Neural cell (in vitro differentiated cells): ENCODE data around the gene WDR37. TPM values are rescaled to one million over a fixed set of nuclear protein-coding genes. Genes with fewer than 3 reads are reported as not detected.
A peak's percentile ranks its signal among the peaks of the same experiment; 100 is the strongest.

ENCODE experiments used
- H2AFZ ChIP-seq: fragments of 200-600, 300-800 bp; sonication (generic), shearing (Covaris generic); 2 replicates; pipeline ENCODE4 v1.6.0; 2014; ENCODE audit warnings: low read depth, mild to moderate bottlenecking, antibody characterized with exemption, low read length, moderate library complexity
- H3F3A ChIP-seq: fragments of 200-600 bp; shearing (Covaris generic); 2 replicates; pipeline ENCODE4 v1.6.1; 2016; ENCODE audit warnings: mild to moderate bottlenecking, moderate library complexity, mixed read lengths, antibody characterized with exemption, low read length; ENCODE audit not compliant: insufficient read depth, poor library complexity, severe bottlenecking
- H3K27ac ChIP-seq: fragments of 200-600, 300-800 bp; sonication (generic), shearing (Covaris generic); 2 replicates; pipeline ENCODE4 v1.5.1; 2014; ENCODE audit warnings: mild to moderate bottlenecking, low read length, moderate library complexity
- H3K27me3 ChIP-seq: fragments of 300-800, 200-600 bp; sonication (generic), shearing (Covaris generic); 2 replicates; pipeline ENCODE4 v1.6.0; 2014; ENCODE audit warnings: mild to moderate bottlenecking, low read depth, low read length, moderate library complexity; ENCODE audit not compliant: insufficient read depth
- H3K36me3 ChIP-seq: fragments of 300-800, 200-600 bp; sonication (generic), shearing (Covaris generic); 2 replicates; pipeline ENCODE4 v1.5.1; 2014; ENCODE audit warnings: mild to moderate bottlenecking, antibody characterized with exemption, low read length, moderate library complexity; ENCODE audit not compliant: insufficient read depth
- H3K4me2 ChIP-seq: fragments of 300-800, 200-600 bp; sonication (generic), shearing (Covaris generic); 2 replicates; pipeline ENCODE4 v1.6.0; 2014; ENCODE audit warnings: mild to moderate bottlenecking, low read length
- H3K4me3 ChIP-seq: fragments of 300-800, 200-600 bp; sonication (generic), shearing (Covaris generic); 2 replicates; pipeline ENCODE4 v1.5.1; 2014; ENCODE audit warnings: mild to moderate bottlenecking, low read length, moderate library complexity
- H3K79me2 ChIP-seq: fragments of 200-600 bp; shearing (Covaris generic); replicated peaks from 2 replicates; pipeline ENCODE4 v1.6.0; 2014; ENCODE audit warnings: mild to moderate bottlenecking, low read length, moderate library complexity; ENCODE audit not compliant: insufficient read depth
- H3K9ac ChIP-seq: fragments of 300-800, 200-600 bp; sonication (generic), shearing (Covaris generic); 2 replicates; pipeline ENCODE4 v1.6.1; 2016; ENCODE audit warnings: mild to moderate bottlenecking, low read length, mixed read lengths
- H3K9me2 ChIP-seq: fragments of 200-600 bp; shearing (Covaris generic); 2 replicates; pipeline ENCODE4 v1.6.1; 2016; ENCODE audit warnings: mild to moderate bottlenecking, low read length, mixed read lengths; ENCODE audit not compliant: insufficient read depth
- H3K9me3 ChIP-seq: fragments of 200-600, 300-800 bp; sonication (generic), shearing (Covaris generic); 2 replicates; pipeline ENCODE4 v1.6.1; 2016; ENCODE audit warnings: mild to moderate bottlenecking, mixed run types, low read length, moderate library complexity, mixed read lengths
- H4K20me1 ChIP-seq: fragments of 200-600 bp; shearing (Covaris generic); 2 replicates; pipeline ENCODE4 v1.6.1; 2016; ENCODE audit warnings: mild to moderate bottlenecking, mixed run types; ENCODE audit not compliant: insufficient read depth
- EP300 ChIP-seq: fragments of 450-650 bp; conservative IDR thresholded peaks from 2 replicates; pipeline ENCODE4 v1.6.1; 2014; ENCODE audit warnings: antibody characterized with exemption, mild to moderate bottlenecking, moderate library complexity; ENCODE audit not compliant: poor library complexity, severe bottlenecking
- EZH2 ChIP-seq: fragments of 200-600, 300-800 bp; shearing (Covaris generic), sonication (generic); IDR thresholded peaks from 2 replicates; pipeline ENCODE4 v1.6.1; 2014; ENCODE audit warnings: antibody characterized with exemption, low read length, borderline replicate concordance, mild to moderate bottlenecking; ENCODE audit not compliant: insufficient read depth, poor library complexity, severe bottlenecking
- MXI1 ChIP-seq: fragments of 450-650 bp; conservative IDR thresholded peaks from 2 replicates; pipeline ENCODE4 v1.6.1; 2014; ENCODE audit warnings: antibody characterized with exemption, mild to moderate bottlenecking; ENCODE audit not compliant: poor library complexity, severe bottlenecking
- POLR2AphosphoS5 ChIP-seq: IDR thresholded peaks from 2 replicates; pipeline ENCODE4 v1.6.1; 2012
- RAD21 ChIP-seq: fragments of 450-650 bp; conservative IDR thresholded peaks from 2 replicates; pipeline ENCODE4 v1.6.1; 2014; ENCODE audit warnings: antibody characterized with exemption, mild to moderate bottlenecking, moderate library complexity
- SMC3 ChIP-seq: fragments of 450-650 bp; conservative IDR thresholded peaks from 2 replicates; pipeline ENCODE4 v1.6.1; 2014; ENCODE audit warnings: antibody characterized with exemption, mild to moderate bottlenecking, moderate library complexity; ENCODE audit not compliant: poor library complexity
- TAF1 ChIP-seq: IDR thresholded peaks from 2 replicates; pipeline ENCODE4 v1.6.1; 2012; ENCODE audit warnings: low read depth
- polyA plus RNA-seq: library from polyadenylated mRNA; depleted of rRNA; stranded (reverse); fragments of >200 nt; gene quantifications from 2 replicates; pipeline ENCODE4 v1.2.3, GENCODE V29; 2014
- TF ChIP-seq, protein P1 (sequence below): IDR thresholded peaks from 2 replicates; pipeline ENCODE4 v1.6.1; 2012; ENCODE audit warnings: borderline replicate concordance
- TF ChIP-seq, protein P2 (sequence below): fragments of 450-650 bp; IDR thresholded peaks from 2 replicates; pipeline ENCODE4 v1.5.1; 2014; ENCODE audit warnings: antibody characterized with exemption, mild to moderate bottlenecking, moderate library complexity; ENCODE audit not compliant: poor library complexity, severe bottlenecking

Gene WDR37
- polyA plus RNA-seq, 1 donor from 2014 or later: 32.3 TPM

DNA sequence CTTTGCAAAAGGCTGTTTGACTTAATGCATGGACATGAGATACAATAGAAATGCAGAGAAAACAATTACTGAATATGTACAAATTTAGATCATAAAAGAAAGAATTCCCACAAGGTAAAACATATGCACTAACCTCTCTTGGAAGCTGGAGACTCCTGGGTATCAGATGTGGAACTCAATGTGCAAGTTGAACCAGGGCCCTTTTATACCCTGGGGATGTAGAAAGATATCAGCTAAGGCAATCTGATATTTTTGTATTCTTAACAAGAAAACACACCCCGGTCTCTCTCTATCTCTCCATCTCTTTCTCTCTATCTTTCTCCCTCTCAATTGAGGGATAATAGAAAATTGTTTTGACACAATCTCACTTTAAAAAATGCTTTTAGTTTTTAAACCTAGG is 30.5 kb upstream of the WDR37 start, which contains the start of gene IDI2:
TSS of gene IDI2 (minus strand) at position 177 of the 400 bp plus-strand sequence. CDS start 1,136 bp downstream, outside the sequence.
- H3K9me3 ChIP-seq: no peaks in the 10 kb centered on the region
- no peak within 1 kb of the TSS for H3K4me2 ChIP-seq
- no peaks in the 10 kb centered on the region for H3F3A ChIP-seq
- no peaks in the 10 kb centered on the region for H4K20me1 ChIP-seq
- H3K27me3 ChIP-seq: no peaks in the 10 kb centered on the region
- H3K9ac ChIP-seq: no peak within 1 kb of the TSS
- no peaks in the 10 kb centered on the region for H3K36me3 ChIP-seq
- no peak within 1 kb of the TSS for H2AFZ ChIP-seq
- no peak for TF ChIP-seq TAF1
- no peak for TF ChIP-seq POLR2AphosphoS5
- TF ChIP-seq MXI1: no peak
- TF ChIP-seq, protein P1, sequence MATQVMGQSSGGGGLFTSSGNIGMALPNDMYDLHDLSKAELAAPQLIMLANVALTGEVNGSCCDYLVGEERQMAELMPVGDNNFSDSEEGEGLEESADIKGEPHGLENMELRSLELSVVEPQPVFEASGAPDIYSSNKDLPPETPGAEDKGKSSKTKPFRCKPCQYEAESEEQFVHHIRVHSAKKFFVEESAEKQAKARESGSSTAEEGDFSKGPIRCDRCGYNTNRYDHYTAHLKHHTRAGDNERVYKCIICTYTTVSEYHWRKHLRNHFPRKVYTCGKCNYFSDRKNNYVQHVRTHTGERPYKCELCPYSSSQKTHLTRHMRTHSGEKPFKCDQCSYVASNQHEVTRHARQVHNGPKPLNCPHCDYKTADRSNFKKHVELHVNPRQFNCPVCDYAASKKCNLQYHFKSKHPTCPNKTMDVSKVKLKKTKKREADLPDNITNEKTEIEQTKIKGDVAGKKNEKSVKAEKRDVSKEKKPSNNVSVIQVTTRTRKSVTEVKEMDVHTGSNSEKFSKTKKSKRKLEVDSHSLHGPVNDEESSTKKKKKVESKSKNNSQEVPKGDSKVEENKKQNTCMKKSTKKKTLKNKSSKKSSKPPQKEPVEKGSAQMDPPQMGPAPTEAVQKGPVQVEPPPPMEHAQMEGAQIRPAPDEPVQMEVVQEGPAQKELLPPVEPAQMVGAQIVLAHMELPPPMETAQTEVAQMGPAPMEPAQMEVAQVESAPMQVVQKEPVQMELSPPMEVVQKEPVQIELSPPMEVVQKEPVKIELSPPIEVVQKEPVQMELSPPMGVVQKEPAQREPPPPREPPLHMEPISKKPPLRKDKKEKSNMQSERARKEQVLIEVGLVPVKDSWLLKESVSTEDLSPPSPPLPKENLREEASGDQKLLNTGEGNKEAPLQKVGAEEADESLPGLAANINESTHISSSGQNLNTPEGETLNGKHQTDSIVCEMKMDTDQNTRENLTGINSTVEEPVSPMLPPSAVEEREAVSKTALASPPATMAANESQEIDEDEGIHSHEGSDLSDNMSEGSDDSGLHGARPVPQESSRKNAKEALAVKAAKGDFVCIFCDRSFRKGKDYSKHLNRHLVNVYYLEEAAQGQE: no peak
- TF ChIP-seq SMC3: no peak
- TF ChIP-seq, protein P2, sequence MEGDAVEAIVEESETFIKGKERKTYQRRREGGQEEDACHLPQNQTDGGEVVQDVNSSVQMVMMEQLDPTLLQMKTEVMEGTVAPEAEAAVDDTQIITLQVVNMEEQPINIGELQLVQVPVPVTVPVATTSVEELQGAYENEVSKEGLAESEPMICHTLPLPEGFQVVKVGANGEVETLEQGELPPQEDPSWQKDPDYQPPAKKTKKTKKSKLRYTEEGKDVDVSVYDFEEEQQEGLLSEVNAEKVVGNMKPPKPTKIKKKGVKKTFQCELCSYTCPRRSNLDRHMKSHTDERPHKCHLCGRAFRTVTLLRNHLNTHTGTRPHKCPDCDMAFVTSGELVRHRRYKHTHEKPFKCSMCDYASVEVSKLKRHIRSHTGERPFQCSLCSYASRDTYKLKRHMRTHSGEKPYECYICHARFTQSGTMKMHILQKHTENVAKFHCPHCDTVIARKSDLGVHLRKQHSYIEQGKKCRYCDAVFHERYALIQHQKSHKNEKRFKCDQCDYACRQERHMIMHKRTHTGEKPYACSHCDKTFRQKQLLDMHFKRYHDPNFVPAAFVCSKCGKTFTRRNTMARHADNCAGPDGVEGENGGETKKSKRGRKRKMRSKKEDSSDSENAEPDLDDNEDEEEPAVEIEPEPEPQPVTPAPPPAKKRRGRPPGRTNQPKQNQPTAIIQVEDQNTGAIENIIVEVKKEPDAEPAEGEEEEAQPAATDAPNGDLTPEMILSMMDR: no peak
- no peak for TF ChIP-seq EP300
- no peak for TF ChIP-seq EZH2
- TF ChIP-seq RAD21: no peak
- no peaks in the 10 kb centered on the region for H3K9me2 ChIP-seq
- H3K4me3 ChIP-seq: no peak within 1 kb of the TSS
- H3K27ac ChIP-seq: peak within 1 kb of the TSS; percentile 5
- H3K79me2 ChIP-seq: no peaks in the 10 kb centered on the region

DNA sequence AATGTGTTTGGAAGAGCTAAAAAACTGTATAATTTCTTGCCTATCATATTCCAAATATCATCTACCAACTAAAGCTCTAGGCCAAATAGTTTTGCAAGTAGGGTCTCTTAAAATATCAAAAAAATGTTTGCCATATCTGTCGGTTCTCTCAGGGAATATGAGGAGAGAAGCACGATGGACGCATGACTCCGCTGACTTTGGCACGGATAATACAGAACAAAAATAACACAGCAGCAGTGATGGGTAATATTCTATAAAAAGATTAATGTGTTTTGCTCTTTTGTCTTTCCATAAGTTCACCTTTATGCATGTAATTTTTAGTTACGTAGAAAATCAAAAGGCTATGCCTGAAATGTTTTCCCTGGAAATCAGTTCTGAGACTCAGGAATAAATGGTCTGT is 29.6 kb upstream of the WDR37 start:
- Histone ChIP-seq H4K20me1 (no peaks in the 10 kb centered on the region), H3K9ac (no peak overlapping the region), H3F3A (no peaks in the 10 kb centered on the region), H2AFZ (no peak overlapping the region), H3K79me2 (no peaks in the 10 kb centered on the region), H3K4me2 (no peak overlapping the region), H3K27me3 (no peaks in the 10 kb centered on the region), H3K36me3 (no peaks in the 10 kb centered on the region), H3K9me2 (no peaks in the 10 kb centered on the region), H3K27ac (no peak overlapping the region), H3K4me3 (no peak overlapping the region), H3K9me3 (no peaks in the 10 kb centered on the region)
- TF ChIP-seq TAF1: no peak

DNA sequence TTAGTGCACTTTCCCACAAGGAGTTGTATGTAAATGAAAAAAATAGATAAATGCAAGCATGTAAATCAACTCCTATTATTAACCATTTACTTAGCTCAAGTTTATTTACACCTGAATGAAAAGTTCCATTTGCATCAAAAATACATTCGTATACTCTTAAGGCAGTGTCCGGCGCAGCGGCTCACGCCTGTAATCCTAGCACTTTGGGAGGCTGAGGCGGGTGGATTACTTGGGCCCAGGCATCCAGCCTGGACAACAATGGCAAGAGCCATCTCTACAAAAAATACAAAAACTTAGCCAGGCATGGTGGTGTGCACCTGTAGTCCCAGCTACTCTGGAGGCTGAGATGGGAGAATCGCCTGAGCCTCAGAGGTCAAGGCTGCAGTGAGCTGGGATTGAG is 26.3 kb upstream of the WDR37 start:
- no peak for TF ChIP-seq POLR2AphosphoS5
- TF ChIP-seq EP300: no peak
- no peak for TF ChIP-seq RAD21
- TF ChIP-seq, protein P1: no peak
- no peak for TF ChIP-seq TAF1
- TF ChIP-seq MXI1: no peak
- TF ChIP-seq SMC3: no peak
- no peaks in the 10 kb centered on the region for H4K20me1 ChIP-seq
- H2AFZ ChIP-seq: no peak overlapping the region
- no peak overlapping the region for H3K4me3 ChIP-seq
- H3K27ac ChIP-seq: no peak overlapping the region
- H3K79me2 ChIP-seq: no peaks in the 10 kb centered on the region
- no peaks in the 10 kb centered on the region for H3K9me2 ChIP-seq
- no peaks in the 10 kb centered on the region for H3F3A ChIP-seq
- no peak overlapping the region for H3K4me2 ChIP-seq
- H3K9ac ChIP-seq: no peak overlapping the region
- no peaks in the 10 kb centered on the region for H3K9me3 ChIP-seq
- no peaks in the 10 kb centered on the region for H3K27me3 ChIP-seq
- no peaks in the 10 kb centered on the region for H3K36me3 ChIP-seq
